EL (cell line): ENCODE results near the gene ARHGAP15.

Experiments used
- DNase-seq: peaks from one replicate; pipeline ENCODE4 v3.0.0-alpha.2; 2016

ARHGAP15 gene

DNA sequence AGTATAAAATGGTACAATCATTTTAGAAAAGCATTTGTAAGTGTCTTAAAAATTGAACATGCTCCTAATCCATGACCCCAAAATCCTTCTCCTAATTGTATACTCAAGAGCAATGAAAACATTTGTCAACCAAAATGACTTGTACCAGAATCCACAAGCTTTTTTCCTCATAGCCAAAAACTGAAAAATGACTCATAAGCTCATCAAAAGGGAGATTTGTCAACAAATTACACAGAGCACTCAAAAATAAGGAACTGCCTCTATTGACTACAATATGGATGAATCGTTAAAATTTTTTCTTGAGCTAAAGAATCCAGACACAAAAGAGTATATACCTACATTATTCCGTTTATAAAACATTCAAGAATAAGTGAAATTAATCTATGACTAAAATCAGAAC lies 544.8 kb downstream of the ARHGAP15 start:
- no peak for DNase-seq

DNA sequence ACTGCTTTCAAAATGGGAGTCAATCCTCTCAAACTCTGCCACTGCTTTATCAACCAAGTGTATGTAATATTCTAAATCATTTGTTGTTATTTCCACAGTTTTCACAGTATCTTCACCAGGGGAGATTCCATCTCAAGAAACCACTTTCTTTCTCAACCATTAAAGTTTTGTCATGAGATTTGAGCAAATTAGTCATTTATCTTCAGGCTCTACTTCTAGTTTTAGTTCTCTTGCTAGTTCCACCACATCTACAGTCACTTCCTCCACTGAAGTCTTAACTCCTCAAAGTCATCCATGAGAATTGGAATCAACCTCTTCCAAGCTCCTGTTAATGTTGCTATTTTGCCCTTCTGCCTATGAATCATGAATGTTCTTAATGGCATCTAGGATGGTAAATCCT lies 545.8 kb downstream of the ARHGAP15 start:
- no peak for DNase-seq

DNA sequence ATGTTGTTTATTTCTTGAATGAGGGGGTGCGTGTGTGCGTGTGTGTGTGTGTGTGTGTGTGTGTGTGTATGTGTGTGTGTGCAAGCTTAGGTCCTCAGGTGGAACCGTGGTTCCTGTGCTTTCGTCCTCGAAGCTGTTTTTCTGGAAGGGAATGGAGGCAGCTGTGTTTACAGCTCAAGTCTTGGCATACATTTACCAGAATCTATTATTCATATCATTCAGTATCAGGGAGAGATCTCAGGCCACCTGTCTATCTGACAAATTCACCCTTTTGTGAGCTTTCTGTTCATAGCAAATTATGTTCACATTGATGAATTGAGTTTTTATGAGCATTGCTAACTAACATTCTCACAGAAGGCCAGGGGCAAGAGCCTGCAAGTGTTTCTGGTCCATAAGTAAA lies 550.4 kb downstream of the ARHGAP15 start:
- DNase-seq = no peak

- DNase-seq = no peak
Measured at GRCh38 chr2:143680885-143681405, 551.7 kb downstream of the ARHGAP15 start.

DNA sequence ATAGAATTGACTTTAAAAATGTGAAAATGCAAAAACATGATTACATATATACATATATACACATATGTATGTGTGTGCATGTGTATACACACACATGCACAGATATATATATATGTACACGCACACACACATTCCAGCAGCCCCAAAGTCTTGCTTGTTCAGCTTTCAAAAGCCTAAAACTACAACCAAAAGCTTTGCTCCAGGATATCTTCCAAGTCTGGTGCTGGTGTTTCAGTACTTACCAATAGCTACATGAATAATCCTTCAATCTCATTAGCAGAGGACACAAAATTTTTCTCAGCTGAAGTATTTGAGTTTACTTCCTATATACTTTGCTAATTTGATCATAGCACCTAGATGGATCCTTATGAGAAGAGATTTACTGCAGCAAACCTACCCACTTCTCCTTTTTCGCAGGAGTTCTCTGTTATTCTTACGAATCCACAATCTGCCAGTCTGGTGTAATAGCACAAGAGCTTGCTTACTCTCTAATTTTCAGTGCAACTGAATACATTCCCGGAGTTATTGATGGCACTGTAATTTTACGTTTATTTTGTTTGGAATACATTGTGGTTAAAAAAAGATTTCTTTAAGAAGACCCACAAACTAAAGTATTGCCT lies 553.3 kb downstream of the ARHGAP15 start:
- DNase-seq = no peak

GRCh38 chr2:143683977-143684376 lies 554.8 kb downstream of the ARHGAP15 start:
- DNase-seq = no peak

DNA sequence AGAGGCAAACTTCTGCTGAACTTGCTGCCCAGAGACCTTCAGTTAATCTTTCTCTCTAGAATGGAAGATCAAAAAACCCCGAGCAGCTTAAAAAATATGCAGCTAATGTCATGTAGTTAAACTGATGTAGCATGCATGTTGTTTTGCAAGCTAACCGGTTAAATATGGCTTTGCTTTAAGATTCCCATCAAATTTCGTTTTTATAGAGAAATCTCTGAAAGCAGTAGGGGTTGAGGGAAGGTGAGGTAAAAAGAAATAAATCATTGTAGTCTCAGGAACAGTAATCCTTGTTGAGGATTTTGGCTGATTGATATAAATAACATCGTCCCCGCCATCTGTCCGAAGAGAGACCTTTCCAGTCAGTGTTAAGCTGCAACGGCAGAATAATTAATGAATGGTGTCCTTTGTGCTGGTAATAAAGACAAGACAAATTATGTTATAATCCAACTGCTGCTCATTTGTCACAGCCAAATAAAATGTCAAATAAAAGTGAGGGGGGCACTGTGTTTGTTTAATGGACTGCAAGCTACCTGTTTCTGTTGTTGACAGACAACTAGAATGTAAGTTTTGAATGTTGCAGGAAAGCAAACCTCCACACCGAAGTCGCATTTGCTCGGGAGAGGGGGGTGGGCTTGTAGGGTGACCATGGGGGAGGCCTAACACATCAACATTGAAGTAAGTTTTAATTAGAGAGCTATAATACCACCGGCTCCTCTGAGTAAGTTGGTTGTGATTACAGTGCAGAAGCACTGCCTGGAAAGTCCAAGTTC lies 555.5 kb downstream of the ARHGAP15 start:
- DNase-seq = no peak

DNA sequence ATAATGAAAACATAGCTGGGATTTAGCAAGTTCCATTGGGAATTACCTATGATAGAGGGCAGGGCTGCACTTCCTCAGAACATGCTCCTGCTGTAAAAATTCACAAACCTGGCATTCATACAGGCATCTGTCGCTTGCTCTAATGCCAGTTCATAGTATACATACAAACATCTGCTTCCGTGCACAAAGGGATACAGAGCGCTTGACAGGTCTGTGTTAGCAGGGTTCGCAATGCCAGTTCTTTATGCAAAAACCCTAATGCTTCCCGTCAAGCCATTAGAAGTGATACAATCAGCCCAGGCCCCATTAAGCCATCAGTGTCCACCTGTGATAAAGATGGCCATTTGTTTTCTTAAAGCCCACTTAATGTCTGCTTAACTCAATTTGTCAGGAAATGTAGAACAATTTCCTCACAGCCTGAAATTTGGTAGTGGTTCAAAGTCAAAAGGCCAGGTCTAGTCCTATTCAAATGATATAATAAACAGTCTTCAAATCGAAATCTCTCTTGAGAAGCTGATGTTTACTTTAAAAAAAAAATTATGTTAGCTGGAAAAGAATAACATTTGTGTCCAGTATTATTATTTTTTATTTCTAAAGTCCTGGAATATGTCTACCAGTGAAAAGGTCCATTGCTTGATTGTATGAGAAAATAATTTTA lies 556.3 kb downstream of the ARHGAP15 start:
- no peak for DNase-seq

GRCh38 chr2:143686585-143687164 lies 557.5 kb downstream of the ARHGAP15 start:
- DNase-seq = peak; percentile 55

- no peak for DNase-seq
Measured at GRCh38 chr2:143688248-143688647, 559.0 kb downstream of the ARHGAP15 start.

GRCh38 chr2:143688815-143689214 lies 559.6 kb downstream of the ARHGAP15 start:
- no peak for DNase-seq

GRCh38 chr2:143689541-143689940 lies 560.3 kb downstream of the ARHGAP15 start:
- no peak for DNase-seq

DNA sequence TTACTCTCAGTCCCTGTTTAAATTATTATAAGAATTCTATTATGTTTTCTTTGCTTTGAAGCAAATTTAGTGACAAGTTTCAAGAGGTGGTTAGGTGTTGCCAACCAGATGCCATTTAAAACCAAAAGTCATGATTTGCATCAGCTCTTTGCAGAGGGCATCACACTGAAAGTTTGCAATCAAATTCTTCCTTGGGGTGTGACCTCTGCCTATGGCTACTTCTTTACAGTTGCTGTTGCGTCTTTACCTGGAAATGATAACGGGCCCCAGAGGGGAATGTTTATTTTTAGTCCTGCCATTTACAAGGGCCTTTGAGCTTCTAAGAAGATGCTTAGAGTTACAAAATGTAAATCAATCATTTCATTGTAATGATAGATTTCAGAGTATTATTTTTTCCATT lies 561.0 kb downstream of the ARHGAP15 start:
- DNase-seq = no peak

DNA sequence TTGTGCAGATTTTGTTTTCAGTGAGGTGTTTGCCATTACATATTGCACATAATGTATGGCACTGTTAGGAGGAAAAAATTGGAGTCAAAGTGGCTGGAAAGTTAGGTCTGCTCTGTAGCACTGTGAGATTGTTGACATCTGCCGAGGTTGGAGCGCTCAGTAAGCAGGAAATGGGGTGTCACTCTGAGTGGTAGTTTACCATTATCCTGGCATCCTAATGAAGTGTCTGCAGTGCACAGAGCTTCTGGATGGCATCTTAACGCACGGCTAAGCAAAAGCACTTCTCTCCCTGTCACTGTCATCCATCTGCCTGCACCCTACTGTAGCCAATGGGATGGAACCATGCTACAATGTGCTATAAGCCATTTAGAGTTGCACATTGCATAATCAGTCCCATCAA lies 561.9 kb downstream of the ARHGAP15 start:
- DNase-seq = no peak

GRCh38 chr2:143692162-143692561 lies 562.9 kb downstream of the ARHGAP15 start:
- DNase-seq = no peak

DNA sequence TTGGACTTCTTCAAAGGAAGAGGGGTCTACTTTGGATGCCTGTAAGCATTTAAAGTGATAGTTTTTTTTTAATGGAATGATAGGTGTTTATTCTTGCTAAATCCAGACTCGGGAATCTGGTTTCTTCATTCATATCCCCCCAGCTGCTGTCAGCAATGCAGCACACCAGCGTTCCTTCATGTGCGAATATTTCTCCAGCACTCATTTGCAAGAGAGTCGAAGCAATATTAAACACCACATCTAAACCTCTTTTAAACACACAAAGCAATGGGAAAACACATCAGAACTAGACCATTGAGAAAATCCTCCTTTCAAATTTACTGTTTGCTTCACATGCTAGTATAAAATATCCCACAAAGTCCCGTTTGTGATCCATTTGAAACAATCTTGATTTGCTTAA lies 563.7 kb downstream of the ARHGAP15 start:
- no peak for DNase-seq

- no peak for DNase-seq
Measured at GRCh38 chr2:143694335-143694734, 565.1 kb downstream of the ARHGAP15 start.

GRCh38 chr2:143696651-143697050 lies 567.4 kb downstream of the ARHGAP15 start:
- no peak for DNase-seq

DNA sequence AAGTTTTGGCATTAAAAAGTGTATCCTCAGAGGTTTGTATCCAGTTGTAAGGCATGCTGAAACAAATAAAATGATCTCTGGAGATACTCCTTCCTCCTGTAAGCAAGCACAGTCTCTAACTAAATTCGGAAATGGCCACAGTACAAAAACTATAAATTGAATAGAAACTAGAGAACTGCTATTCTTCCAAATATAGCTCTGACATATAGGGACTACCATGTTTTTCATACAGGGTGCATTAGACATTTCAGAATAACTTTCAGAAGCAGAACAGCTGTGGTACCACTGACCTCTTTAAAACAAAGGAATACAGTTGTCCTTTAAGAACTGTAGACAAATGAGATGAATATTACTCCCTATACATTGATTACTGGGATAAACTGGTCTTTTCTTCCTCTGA lies 568.5 kb downstream of the ARHGAP15 start:
- DNase-seq = no peak

GRCh38 chr2:143698352-143698751 lies 569.1 kb downstream of the ARHGAP15 start:
- DNase-seq = no peak

- DNase-seq = no peak
Measured at GRCh38 chr2:143698888-143699570, 569.8 kb downstream of the ARHGAP15 start.

GRCh38 chr2:143700865-143701264 lies 571.6 kb downstream of the ARHGAP15 start:
- no peak for DNase-seq

DNA sequence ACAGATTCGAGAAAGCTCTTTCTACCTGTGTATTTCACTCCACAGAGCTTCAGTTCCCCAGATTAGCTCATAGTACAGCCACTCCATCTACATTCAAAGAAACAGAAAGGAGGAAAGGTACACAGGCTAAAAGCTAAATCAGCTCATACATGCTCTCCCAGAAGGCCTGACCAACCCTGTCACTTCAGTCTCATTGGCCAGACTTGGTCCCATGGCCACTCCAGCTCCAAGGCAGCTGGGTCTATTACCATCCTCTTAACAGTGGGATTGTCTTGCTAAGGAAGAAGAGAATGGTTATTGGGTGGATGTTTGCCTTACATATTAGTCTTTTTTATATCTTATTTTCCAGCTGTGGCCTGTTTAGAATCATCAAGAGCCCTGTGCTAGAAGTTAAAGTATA lies 572.6 kb downstream of the ARHGAP15 start:
- DNase-seq = no peak
